ENCODE results near the gene FUS. TPM values are rescaled to one million over a fixed set of nuclear protein-coding genes. Genes with fewer than 3 reads are reported as not detected.
"Not testable (repeated sequence)": the region's sequence is repeated elsewhere in the genome, so short reads cannot be mapped to it uniquely, and the experiment has no call there.

Gene FUS
- total RNA-seq, 1 donor from 2014 or later = 984 TPM

DNA sequence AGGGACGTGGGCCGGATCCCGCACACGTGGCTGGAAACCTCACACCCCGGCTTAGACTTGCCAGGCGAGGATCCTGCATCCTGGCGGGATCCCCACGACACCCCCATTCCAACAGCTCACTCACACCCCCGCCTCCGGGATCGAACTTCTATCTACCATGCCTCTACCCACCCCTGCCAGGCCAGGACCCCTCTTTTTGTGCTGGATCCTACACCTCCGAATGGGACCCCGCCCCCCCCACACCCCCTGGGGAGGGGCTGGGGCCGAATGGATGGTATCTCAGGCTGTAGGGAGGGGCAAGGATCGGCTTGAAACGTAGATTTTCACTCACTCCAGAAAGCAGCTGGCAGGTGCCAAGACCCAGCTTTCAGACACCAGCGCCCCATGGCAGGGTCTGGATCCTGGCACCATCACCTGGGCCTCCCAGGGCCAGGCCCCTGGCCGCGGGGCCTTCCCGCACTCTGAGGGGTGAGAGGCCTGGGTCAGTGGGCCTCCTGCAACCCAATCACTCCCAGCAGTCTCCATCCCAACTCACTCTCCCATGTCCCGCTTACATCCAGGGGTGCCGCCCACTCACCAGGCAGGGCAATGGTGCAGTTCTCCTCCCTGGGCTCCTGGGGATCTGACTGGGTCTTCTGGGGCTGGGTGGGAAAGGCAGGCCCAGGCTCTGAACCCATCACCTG lies 36.8 kb upstream of the FUS start:
- TF ChIP-seq, protein P1, sequence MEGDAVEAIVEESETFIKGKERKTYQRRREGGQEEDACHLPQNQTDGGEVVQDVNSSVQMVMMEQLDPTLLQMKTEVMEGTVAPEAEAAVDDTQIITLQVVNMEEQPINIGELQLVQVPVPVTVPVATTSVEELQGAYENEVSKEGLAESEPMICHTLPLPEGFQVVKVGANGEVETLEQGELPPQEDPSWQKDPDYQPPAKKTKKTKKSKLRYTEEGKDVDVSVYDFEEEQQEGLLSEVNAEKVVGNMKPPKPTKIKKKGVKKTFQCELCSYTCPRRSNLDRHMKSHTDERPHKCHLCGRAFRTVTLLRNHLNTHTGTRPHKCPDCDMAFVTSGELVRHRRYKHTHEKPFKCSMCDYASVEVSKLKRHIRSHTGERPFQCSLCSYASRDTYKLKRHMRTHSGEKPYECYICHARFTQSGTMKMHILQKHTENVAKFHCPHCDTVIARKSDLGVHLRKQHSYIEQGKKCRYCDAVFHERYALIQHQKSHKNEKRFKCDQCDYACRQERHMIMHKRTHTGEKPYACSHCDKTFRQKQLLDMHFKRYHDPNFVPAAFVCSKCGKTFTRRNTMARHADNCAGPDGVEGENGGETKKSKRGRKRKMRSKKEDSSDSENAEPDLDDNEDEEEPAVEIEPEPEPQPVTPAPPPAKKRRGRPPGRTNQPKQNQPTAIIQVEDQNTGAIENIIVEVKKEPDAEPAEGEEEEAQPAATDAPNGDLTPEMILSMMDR (conservative IDR thresholded peaks at IDR 0.05) = no peak
- peaks cover 10% of the 10 kb centered on the region for H3K4me1 Mint-ChIP-seq
- H3K27me3 Mint-ChIP-seq (ENCODE audit: low read depth) = peaks cover 35% of the 10 kb centered on the region
- no peak overlapping the region for H3K27ac Mint-ChIP-seq (ENCODE audit: unreplicated experiment)
- H3K9me3 Mint-ChIP-seq = no peaks in the 10 kb centered on the region
- H3K36me3 Mint-ChIP-seq (ENCODE audit: low read depth) = no peaks in the 10 kb centered on the region
- DNase-seq (ENCODE audit: low read depth, low spot score) = no peak
- H3K4me3 Mint-ChIP-seq = no peak overlapping the region

DNA sequence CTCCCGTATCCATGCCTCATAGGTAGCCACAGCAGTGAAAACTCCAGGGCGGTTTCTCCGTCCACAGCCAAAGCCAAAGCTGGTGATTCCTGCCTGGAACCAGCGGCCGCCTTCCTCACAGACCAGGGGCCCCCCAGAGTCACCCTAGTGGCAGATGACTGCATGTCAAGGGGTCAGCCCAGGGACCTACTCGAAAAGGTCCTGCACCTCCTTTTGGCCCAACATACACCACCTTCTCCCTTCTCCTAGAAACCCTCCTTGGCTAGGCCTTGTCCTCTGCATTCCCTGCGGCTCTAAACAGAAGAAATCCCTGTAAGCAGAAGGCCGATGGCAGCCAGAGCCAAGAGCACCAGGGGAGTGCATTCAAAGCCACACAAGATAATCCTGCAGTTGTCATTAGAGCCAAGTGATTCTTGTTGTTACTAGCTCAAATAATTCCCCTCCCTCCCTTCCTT lies 36.2 kb upstream of the FUS start:
- H3K27ac Mint-ChIP-seq (ENCODE audit: unreplicated experiment) = no peak overlapping the region

DNA sequence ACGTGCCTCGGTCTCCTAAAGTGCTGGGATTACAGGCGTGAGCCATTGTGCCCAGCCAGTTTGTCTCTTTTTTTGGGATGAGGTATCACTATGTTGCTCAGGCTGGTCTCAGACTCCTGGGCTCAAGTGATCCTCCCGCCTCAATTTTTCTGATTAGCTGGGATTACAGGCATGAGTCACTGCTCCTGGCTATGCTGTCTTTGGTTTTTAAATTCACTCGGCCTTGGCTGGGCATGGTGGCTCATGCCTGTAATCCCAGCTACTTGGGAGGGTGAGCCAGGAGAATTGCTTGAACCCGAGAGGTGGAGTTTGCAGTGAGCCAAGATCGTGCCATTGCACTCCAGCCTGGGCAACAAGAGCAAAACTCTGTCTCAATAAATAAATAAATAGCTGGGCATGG lies 35.5 kb upstream of the FUS start:
- not testable (repeated sequence) for H3K9me3 Mint-ChIP-seq; H3K4me1 Mint-ChIP-seq; H3K4me3 Mint-ChIP-seq; H3K36me3 Mint-ChIP-seq (ENCODE audit: low read depth); H3K27ac Mint-ChIP-seq (ENCODE audit: unreplicated experiment); DNase-seq (ENCODE audit: low read depth, low spot score)
- H3K27me3 Mint-ChIP-seq (ENCODE audit: low read depth) = peaks cover 44% of the 10 kb centered on the region

More for the DNA sequence above, 36.2 kb upstream of the FUS start:
- H3K4me3 Mint-ChIP-seq = peak overlapping the region; percentile 55
- H3K9me3 Mint-ChIP-seq = no peaks in the 10 kb centered on the region
- H3K36me3 Mint-ChIP-seq (ENCODE audit: low read depth) = no peaks in the 10 kb centered on the region
- DNase-seq (ENCODE audit: low read depth, low spot score) = no peak
- peaks cover 39% of the 10 kb centered on the region for H3K27me3 Mint-ChIP-seq (ENCODE audit: low read depth)
- peaks cover 10% of the 10 kb centered on the region for H3K4me1 Mint-ChIP-seq
- TF ChIP-seq, protein P1 (conservative IDR thresholded peaks at IDR 0.05) = no peak

DNA sequence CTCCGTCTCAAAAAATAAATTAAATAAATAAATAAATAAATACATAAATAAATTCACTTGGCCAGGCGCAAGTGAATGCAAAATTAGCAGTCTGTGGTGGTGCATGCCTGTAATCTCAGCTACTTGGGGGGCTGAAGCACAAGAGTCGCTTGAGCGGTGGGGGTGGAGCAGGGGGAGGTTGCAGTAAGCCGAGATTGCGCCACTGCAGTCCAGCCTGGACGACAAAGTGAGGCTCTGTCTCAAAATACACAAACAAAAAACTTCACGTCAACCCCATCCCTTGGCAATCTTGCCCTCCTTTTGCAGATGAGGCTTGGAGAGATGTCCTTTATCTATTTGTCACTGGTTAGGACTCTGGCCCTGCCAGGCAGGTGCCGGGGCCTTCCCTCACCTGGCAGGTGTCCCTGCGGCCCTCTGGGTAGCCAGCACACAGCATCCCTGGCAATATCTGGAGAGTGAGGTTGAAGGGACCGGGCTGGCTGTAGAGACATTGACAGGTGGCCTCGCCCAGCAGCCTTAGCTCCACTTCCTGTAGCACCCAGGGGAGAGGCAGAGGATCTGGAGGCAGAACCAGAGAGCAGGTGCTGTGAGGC lies 34.4 kb upstream of the FUS start:
- Mint-ChIP-seq H3K4me1 (peaks cover 10% of the 10 kb centered on the region), H3K9me3 (no peaks in the 10 kb centered on the region), H3K27me3 (ENCODE audit: low read depth) (peaks cover 50% of the 10 kb centered on the region), H3K27ac (ENCODE audit: unreplicated experiment) (no peak overlapping the region), H3K4me3 (no peak overlapping the region), H3K36me3 (ENCODE audit: low read depth) (no peaks in the 10 kb centered on the region)
- TF ChIP-seq, protein P1 (conservative IDR thresholded peaks at IDR 0.05) = no peak
- DNase-seq (ENCODE audit: low read depth, low spot score) = no peak

DNA sequence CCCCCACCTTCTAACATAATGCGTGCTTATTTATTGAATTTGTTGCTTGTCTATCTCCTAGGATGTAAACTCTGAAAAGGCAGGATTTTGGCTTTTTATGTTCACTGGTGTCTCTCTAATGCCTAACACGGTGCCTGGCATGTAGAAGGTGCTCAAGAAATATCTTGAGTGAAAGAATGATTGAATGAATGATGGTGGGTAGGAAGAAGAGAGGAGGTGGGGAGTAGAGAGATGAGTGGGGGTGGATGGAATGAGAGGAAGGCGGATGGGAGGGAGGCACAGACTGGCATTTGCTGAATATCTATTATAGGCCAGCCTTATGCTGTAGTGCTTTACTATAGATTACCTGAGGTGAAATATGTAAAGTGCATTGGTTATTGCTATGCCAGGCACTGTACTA lies 32.4 kb upstream of the FUS start:
- Mint-ChIP-seq H3K4me3 (no peak overlapping the region), H3K4me1 (peaks cover 4% of the 10 kb centered on the region), H3K36me3 (ENCODE audit: low read depth) (no peaks in the 10 kb centered on the region), H3K27ac (ENCODE audit: unreplicated experiment) (no peak overlapping the region), H3K9me3 (no peaks in the 10 kb centered on the region), H3K27me3 (ENCODE audit: low read depth) (peaks cover 50% of the 10 kb centered on the region)
- no peak for DNase-seq (ENCODE audit: low read depth, low spot score)
- TF ChIP-seq, protein P1 (conservative IDR thresholded peaks at IDR 0.05) = no peak

DNA sequence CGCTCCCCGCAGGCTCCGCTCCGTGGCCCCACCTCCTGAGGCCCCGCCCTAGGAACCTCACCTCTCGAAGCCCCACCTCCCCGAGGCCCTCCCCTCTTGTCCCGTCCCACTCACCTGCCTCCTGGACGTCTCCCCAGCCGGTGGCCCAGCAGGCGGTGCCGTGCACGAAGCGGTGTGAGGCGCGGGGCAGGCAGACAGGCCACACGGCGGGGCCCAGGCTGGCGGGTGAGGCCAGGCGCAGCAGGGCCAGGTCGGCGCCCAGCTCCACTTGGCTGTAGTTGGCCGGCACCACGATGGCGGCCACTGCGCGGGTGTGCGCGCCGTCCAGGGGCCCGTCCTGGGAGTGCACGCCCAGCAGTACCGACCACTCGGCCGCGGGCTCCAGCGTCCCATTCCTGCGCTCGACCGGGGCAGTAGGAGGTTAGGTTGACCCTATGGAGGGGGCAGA lies 31.6 kb upstream of the FUS start:
- no peak overlapping the region for H3K4me3 Mint-ChIP-seq
- no peaks in the 10 kb centered on the region for H3K36me3 Mint-ChIP-seq (ENCODE audit: low read depth)
- no peak for DNase-seq (ENCODE audit: low read depth, low spot score)
- peaks cover 50% of the 10 kb centered on the region for H3K27me3 Mint-ChIP-seq (ENCODE audit: low read depth)
- TF ChIP-seq, protein P1 (conservative IDR thresholded peaks at IDR 0.05) = no peak
- H3K27ac Mint-ChIP-seq (ENCODE audit: unreplicated experiment) = no peak overlapping the region
- peaks cover 4% of the 10 kb centered on the region for H3K4me1 Mint-ChIP-seq
- no peaks in the 10 kb centered on the region for H3K9me3 Mint-ChIP-seq
